ENCODE data around the gene TTPAL.

TTPAL gene

DNA sequence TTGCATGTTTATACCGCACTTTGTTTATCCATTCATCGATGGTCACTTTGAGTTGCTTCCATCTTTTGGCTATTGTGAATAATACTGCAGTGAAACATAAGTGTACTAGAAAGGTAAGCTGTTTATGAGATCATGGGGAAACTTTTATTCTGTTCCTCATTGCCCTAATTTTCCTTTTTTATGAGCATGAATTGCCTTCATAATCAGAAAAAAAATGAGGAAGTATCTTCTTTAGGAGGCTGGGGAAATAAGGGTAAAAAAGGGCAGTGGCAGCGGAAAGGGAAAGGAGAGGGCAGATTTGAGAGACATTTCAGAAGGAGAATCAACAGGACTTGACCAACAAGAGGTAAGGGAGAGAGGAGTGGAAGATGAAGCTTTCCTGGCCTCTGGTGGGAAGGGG is 60.5 kb downstream of the TTPAL start:
- Histone ChIP-seq H3K27me3 (ENCODE audit: control insufficient read depth, insufficient read depth, low read length) (no peaks in the 10 kb centered on the region), H3K4me2 (ENCODE audit: low read length) (no peak overlapping the region), H3K9me3 (ENCODE audit: control insufficient read depth, low read length) (no peaks in the 10 kb centered on the region), H2AFZ (no peak overlapping the region), H3K9ac (no peak overlapping the region), H3K4me1 (peaks cover 13% of the 10 kb centered on the region), H3K27ac (no peak overlapping the region), H3K79me2 (peaks cover 35% of the 10 kb centered on the region), H3K4me3 (ENCODE audit: low read depth, low read length) (no peak overlapping the region), H3K36me3 (ENCODE audit: control insufficient read depth, insufficient read depth, low read length) (no peaks in the 10 kb centered on the region)
- TF ChIP-seq, protein P1, sequence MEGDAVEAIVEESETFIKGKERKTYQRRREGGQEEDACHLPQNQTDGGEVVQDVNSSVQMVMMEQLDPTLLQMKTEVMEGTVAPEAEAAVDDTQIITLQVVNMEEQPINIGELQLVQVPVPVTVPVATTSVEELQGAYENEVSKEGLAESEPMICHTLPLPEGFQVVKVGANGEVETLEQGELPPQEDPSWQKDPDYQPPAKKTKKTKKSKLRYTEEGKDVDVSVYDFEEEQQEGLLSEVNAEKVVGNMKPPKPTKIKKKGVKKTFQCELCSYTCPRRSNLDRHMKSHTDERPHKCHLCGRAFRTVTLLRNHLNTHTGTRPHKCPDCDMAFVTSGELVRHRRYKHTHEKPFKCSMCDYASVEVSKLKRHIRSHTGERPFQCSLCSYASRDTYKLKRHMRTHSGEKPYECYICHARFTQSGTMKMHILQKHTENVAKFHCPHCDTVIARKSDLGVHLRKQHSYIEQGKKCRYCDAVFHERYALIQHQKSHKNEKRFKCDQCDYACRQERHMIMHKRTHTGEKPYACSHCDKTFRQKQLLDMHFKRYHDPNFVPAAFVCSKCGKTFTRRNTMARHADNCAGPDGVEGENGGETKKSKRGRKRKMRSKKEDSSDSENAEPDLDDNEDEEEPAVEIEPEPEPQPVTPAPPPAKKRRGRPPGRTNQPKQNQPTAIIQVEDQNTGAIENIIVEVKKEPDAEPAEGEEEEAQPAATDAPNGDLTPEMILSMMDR (IDR thresholded peaks at IDR 0.05) = no peak

- no peak overlapping the region for H3K27ac ChIP-seq
- H3K9ac ChIP-seq = no peak overlapping the region
- no peak overlapping the region for H3K4me3 ChIP-seq (ENCODE audit: low read depth, low read length)
- H3K4me2 ChIP-seq (ENCODE audit: low read length) = no peak overlapping the region
- no peaks in the 10 kb centered on the region for H3K27me3 ChIP-seq (ENCODE audit: control insufficient read depth, insufficient read depth, low read length)
- H3K4me1 ChIP-seq = peaks cover 23% of the 10 kb centered on the region
- peaks cover 20% of the 10 kb centered on the region for H3K79me2 ChIP-seq
- no peaks in the 10 kb centered on the region for H3K9me3 ChIP-seq (ENCODE audit: control insufficient read depth, low read length)
- H3K36me3 ChIP-seq (ENCODE audit: control insufficient read depth, insufficient read depth, low read length) = no peaks in the 10 kb centered on the region
- H2AFZ ChIP-seq = no peak overlapping the region
- TF ChIP-seq, protein P1 (IDR thresholded peaks at IDR 0.05) = peak; percentile 15
Measured at GRCh38 chr20:44537993-44538392, 62.3 kb downstream of the TTPAL start.

- Histone ChIP-seq H3K9ac (no peak overlapping the region), H3K27ac (no peak overlapping the region), H3K79me2 (peaks cover 21% of the 10 kb centered on the region), H3K36me3 (ENCODE audit: control insufficient read depth, insufficient read depth, low read length) (no peaks in the 10 kb centered on the region), H2AFZ (no peak overlapping the region), H3K27me3 (ENCODE audit: control insufficient read depth, insufficient read depth, low read length) (no peaks in the 10 kb centered on the region), H3K9me3 (ENCODE audit: control insufficient read depth, low read length) (no peaks in the 10 kb centered on the region), H3K4me2 (ENCODE audit: low read length) (no peak overlapping the region), H3K4me1 (peaks cover 19% of the 10 kb centered on the region), H3K4me3 (ENCODE audit: low read depth, low read length) (no peak overlapping the region)
- TF ChIP-seq, protein P1 (IDR thresholded peaks at IDR 0.05) = no peak
Measured at GRCh38 chr20:44540834-44541233, 65.2 kb downstream of the TTPAL start.

DNA sequence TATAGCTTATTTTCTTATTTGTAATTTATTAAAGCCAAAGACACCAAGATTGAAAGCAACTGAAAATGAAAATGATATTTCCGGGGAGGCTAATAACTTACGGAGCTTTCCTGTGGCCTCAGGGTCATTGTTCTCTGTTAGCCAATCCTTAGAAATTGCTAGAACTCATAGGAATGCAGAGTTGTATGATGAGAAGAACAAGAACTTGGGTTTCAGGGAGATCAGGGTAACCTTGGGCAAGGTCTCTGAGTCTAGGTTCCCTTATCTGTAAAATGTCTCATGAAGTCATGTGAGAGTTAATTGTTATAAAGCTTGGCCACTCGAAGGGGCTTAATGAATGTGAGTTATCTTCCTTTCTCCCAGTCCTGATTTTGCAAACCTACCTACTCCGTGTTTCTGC is 66.3 kb downstream of the TTPAL start:
- TF ChIP-seq, protein P1 (IDR thresholded peaks at IDR 0.05) = no peak
- Histone ChIP-seq H3K4me2 (ENCODE audit: low read length) (peak overlapping the region; percentile 9), H3K36me3 (ENCODE audit: control insufficient read depth, insufficient read depth, low read length) (no peaks in the 10 kb centered on the region), H2AFZ (peak overlapping the region; percentile 26), H3K79me2 (peaks cover 17% of the 10 kb centered on the region), H3K4me1 (peaks cover 19% of the 10 kb centered on the region), H3K27me3 (ENCODE audit: control insufficient read depth, insufficient read depth, low read length) (no peaks in the 10 kb centered on the region), H3K4me3 (ENCODE audit: low read depth, low read length) (no peak overlapping the region), H3K9ac (no peak overlapping the region), H3K27ac (peak overlapping the region; percentile 45), H3K9me3 (ENCODE audit: control insufficient read depth, low read length) (no peaks in the 10 kb centered on the region)

DNA sequence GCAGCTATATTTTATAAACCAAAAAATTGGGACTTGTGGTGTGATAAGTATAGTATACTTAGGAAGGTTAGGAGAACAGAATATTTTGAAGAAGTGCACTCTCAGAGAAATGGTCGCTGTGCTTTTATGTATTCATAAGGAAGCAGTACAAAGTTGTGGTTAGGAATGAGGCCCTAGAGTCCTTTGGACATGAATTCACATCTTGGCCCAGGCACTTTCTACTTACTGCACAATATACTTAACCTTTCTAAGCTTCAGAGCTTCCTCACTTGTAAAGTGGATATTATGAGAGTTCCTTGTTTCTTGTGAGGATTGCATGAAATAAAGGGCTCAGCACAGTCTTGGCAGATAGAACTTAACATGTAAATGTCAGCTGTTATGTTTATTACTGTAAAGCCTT is 67.2 kb downstream of the TTPAL start:
- Histone ChIP-seq H3K27me3 (ENCODE audit: control insufficient read depth, insufficient read depth, low read length) (no peaks in the 10 kb centered on the region), H3K79me2 (peaks cover 17% of the 10 kb centered on the region), H3K27ac (peak overlapping the region; percentile 11), H3K36me3 (ENCODE audit: control insufficient read depth, insufficient read depth, low read length) (no peaks in the 10 kb centered on the region), H3K9ac (no peak overlapping the region), H3K4me3 (ENCODE audit: low read depth, low read length) (no peak overlapping the region), H3K4me2 (ENCODE audit: low read length) (no peak overlapping the region), H2AFZ (no peak overlapping the region), H3K4me1 (peaks cover 19% of the 10 kb centered on the region), H3K9me3 (ENCODE audit: control insufficient read depth, low read length) (no peaks in the 10 kb centered on the region)
- TF ChIP-seq, protein P1 (IDR thresholded peaks at IDR 0.05) = no peak

Measured in parathyroid adenoma (tissue), 2 donors.